Fibroblast of lung (primary cell): Measurements from ENCODE around the gene TRIAP1. TPM values are rescaled to one million over a fixed set of nuclear protein-coding genes. Genes with fewer than 3 reads are reported as not detected.

ENCODE experiments used
- DNase-seq, 2 donors: peaks; one replicate each; pipeline versions ENCODE4 v3.0.0 to v3.0.0-alpha.2; 2010; ENCODE audit warnings: low read depth in 2 of 2
- H2AFZ ChIP-seq: 2 replicates; pipeline ENCODE4 v1.5.1; 2012; ENCODE audit warnings: low read length, control low read depth, inconsistent platforms
- H3K27ac ChIP-seq: 2 replicates; pipeline ENCODE4 v1.5.1; 2011; ENCODE audit warnings: low read length, control low read depth; ENCODE audit not compliant: insufficient read depth
- H3K27me3 ChIP-seq: 2 replicates; pipeline ENCODE4 v1.5.1; 2011; ENCODE audit warnings: mild to moderate bottlenecking, low read length; ENCODE audit not compliant: control insufficient read depth, insufficient read depth
- H3K36me3 ChIP-seq: 2 replicates; pipeline ENCODE4 v1.5.1; 2011; ENCODE audit warnings: low read length; ENCODE audit not compliant: control insufficient read depth, insufficient read depth
- H3K4me1 ChIP-seq: 2 replicates; pipeline ENCODE4 v1.5.1; 2011; ENCODE audit warnings: low read length; ENCODE audit not compliant: control insufficient read depth, insufficient read depth; ENCODE audit errors: extremely low read depth
- H3K4me2 ChIP-seq: 2 replicates; pipeline ENCODE4 v1.5.1; 2011; ENCODE audit warnings: low read length, control low read depth; ENCODE audit not compliant: insufficient read depth; ENCODE audit errors: extremely low read depth
- H3K4me3 ChIP-seq, 4 experiments: fragments of 200-600 bp in 1 of 4; sonication (generic) in 1 of 4; replicated peaks in 1 of 4; 2 replicates each; pipeline ENCODE4 v1.5.1; 2011 to 2016; ENCODE audit warnings: low read length in 4 of 4, low read depth in 3 of 4, mild to moderate bottlenecking in 3 of 4, control low read depth in 2 of 4, inconsistent platforms in 1 of 4, mixed read lengths in 1 of 4; ENCODE audit not compliant: insufficient read depth in 1 of 4; ENCODE audit errors: control extremely low read depth in 1 of 4
- H3K79me2 ChIP-seq: 2 replicates; pipeline ENCODE4 v1.5.1; 2012; ENCODE audit warnings: mild to moderate bottlenecking, low read length, inconsistent platforms; ENCODE audit not compliant: control insufficient read depth, insufficient read depth
- H3K9ac ChIP-seq: 2 replicates; pipeline ENCODE4 v1.5.1; 2011; ENCODE audit warnings: mild to moderate bottlenecking, low read length, control low read depth; ENCODE audit not compliant: insufficient read depth
- H3K9me3 ChIP-seq: 2 replicates; pipeline ENCODE4 v1.5.1; 2012; ENCODE audit warnings: low read depth, low read length; ENCODE audit not compliant: control insufficient read depth, insufficient read depth
- H4K20me1 ChIP-seq: 2 replicates; pipeline ENCODE4 v1.5.1; 2011; ENCODE audit warnings: low read length; ENCODE audit not compliant: control insufficient read depth, insufficient read depth; ENCODE audit errors: extremely low read depth
- CTCF ChIP-seq, 2 donors: IDR thresholded peaks in 1 of 2; conservative IDR thresholded peaks in 1 of 2; 1 replicate in 1 of 2; 2 replicates in 1 of 2; pipeline ENCODE4 v1.5.1; 2011 to 2012; ENCODE audit warnings: low read length in 2 of 2, control low read depth in 1 of 2, inconsistent platforms in 1 of 2, low read depth in 1 of 2, mild to moderate bottlenecking in 1 of 2
- EZH2 ChIP-seq: IDR thresholded peaks from 2 replicates; pipeline ENCODE4 v1.5.1; 2012; ENCODE audit warnings: low read length, control low read depth, mild to moderate bottlenecking; ENCODE audit errors: missing control alignments
- polyA minus RNA-seq: library from RNA; depleted of rRNA, polyadenylated mRNA; stranded (reverse); fragments of >200 nt; gene quantifications from 2 replicates; pipeline ENCODE4 v1.2.3, GENCODE V29; 2011; ENCODE audit warnings: low replicate concordance
- polyA plus RNA-seq, 2 donors: library from polyadenylated mRNA; depleted of rRNA in 1 of 2; stranded (reverse) in 1 of 2; unstranded in 1 of 2; fragments of >200 nt; gene quantifications; 2 replicates each; pipeline ENCODE4 v1.2.1, GENCODE V29; 2011 to 2012; ENCODE audit warnings: missing spikeins in 1 of 2
- total RNA-seq: library from RNA; depleted of rRNA; stranded (reverse); fragments of >200 nt; gene quantifications from 2 replicates; pipeline ENCODE4 v1.2.1, GENCODE V29; 2014

Gene TRIAP1
- total RNA-seq (26.5 and 29.6 TPM in 2 replicates), polyA plus RNA-seq (47.5 and 52.7 TPM in 2 replicates), polyA minus RNA-seq (1.0 and 3.2 TPM in 2 replicates)
- 43.1 and 47.7 TPM in 2 replicates for polyA plus RNA-seq (2012)

GRCh38 chr12:120445911-120446843 lies at the start of gene TRIAP1, which contains the start of gene GATC:
TSS of gene TRIAP1 (minus strand) at chr12:120446384. CDS start at chr12:120446372, 12 bp downstream.
TSS of gene GATC (plus strand) at chr12:120446444. CDS start at chr12:120446481, 37 bp downstream.
- Histone ChIP-seq H3K4me1 (peaks cover 3% of the 10 kb centered on the region), H3K27me3 (no peaks in the 10 kb centered on the region), H3K36me3 (peaks cover 3% of the 10 kb centered on the region), H3K9me3 (no peaks in the 10 kb centered on the region), H3K4me3 (peak within 1 kb of the TSS; percentile 81 to 100 (median 94)), H4K20me1 (no peaks in the 10 kb centered on the region), H3K27ac (peak within 1 kb of the TSS; percentile 93), H3K4me2 (peak within 1 kb of the TSS; percentile 94), H3K9ac (peak within 1 kb of the TSS; percentile 93), H2AFZ (peak within 1 kb of the TSS; percentile 95), H3K79me2 (peaks cover 45% of the 10 kb centered on the region)
- no peak for TF ChIP-seq CTCF (conservative IDR thresholded peaks at IDR 0.05 in 1 of 2, IDR thresholded peaks at IDR 0.05 in 1 of 2; ENCODE audit: low read depth in 1 of 2, low read length in 2 of 2)
- TF ChIP-seq EZH2: no peak
- peak; percentile 72 for DNase-seq

GRCh38 chr12:120495186-120495730 lies 49.1 kb upstream of the TRIAP1 start:
- Histone ChIP-seq H3K4me1 (peaks cover 6% of the 10 kb centered on the region), H3K27me3 (no peaks in the 10 kb centered on the region), H3K9me3 (no peaks in the 10 kb centered on the region), H3K9ac (no peak overlapping the region), H3K27ac (no peak overlapping the region), H3K4me2 (peak overlapping the region; percentile 76), H3K36me3 (peaks cover 11% of the 10 kb centered on the region), H3K79me2 (peaks cover 33% of the 10 kb centered on the region), H4K20me1 (peaks cover 7% of the 10 kb centered on the region), H2AFZ (peak overlapping the region; percentile 59), H3K4me3 (peak overlapping the region; percentile 54 to 97 (median 82))
- no peak for DNase-seq
- no peak for TF ChIP-seq CTCF (conservative IDR thresholded peaks at IDR 0.05 in 1 of 2, IDR thresholded peaks at IDR 0.05 in 1 of 2; ENCODE audit: low read depth in 1 of 2, low read length in 2 of 2)
- no peak for TF ChIP-seq EZH2

GRCh38 chr12:120490833-120491512 lies 44.8 kb upstream of the TRIAP1 start:
- no peak for DNase-seq
- no peaks in the 10 kb centered on the region for H3K36me3 ChIP-seq
- no peak overlapping the region for H3K4me2 ChIP-seq
- no peak for TF ChIP-seq CTCF (conservative IDR thresholded peaks at IDR 0.05 in 1 of 2, IDR thresholded peaks at IDR 0.05 in 1 of 2; ENCODE audit: low read depth in 1 of 2, low read length in 2 of 2)
- no peak for TF ChIP-seq EZH2
- no peak overlapping the region for H3K4me3 ChIP-seq
- H3K9ac ChIP-seq: no peak overlapping the region
- H4K20me1 ChIP-seq: no peaks in the 10 kb centered on the region
- no peaks in the 10 kb centered on the region for H3K27me3 ChIP-seq
- no peaks in the 10 kb centered on the region for H3K9me3 ChIP-seq
- no peaks in the 10 kb centered on the region for H3K4me1 ChIP-seq
- H3K27ac ChIP-seq: no peak overlapping the region
- H3K79me2 ChIP-seq: peaks cover 4% of the 10 kb centered on the region
- no peak overlapping the region for H2AFZ ChIP-seq
